ENCODE measurements around the gene CDK5RAP2. TPM values are rescaled to one million over a fixed set of nuclear protein-coding genes. Genes with fewer than 3 reads are reported as not detected.

The CDK5RAP2 gene
- total RNA-seq, 4 donors from 2014 or later: 28.9 to 62.3 (median 40.0) TPM

GRCh38 chr9:120452631-120453030, 127.3 kb downstream of the CDK5RAP2 start:
- no peaks in the 10 kb centered on the region for H3K4me1 ChIP-seq
- DNase-seq: no peak
- no peak overlapping the region for H3K4me3 ChIP-seq
- no peaks in the 10 kb centered on the region for H3K36me3 ChIP-seq
- no peaks in the 10 kb centered on the region for H3K9me3 ChIP-seq
- no peak overlapping the region for H3K27ac ChIP-seq
- no peaks in the 10 kb centered on the region for H3K27me3 ChIP-seq
- no peak for TF ChIP-seq CTCF (IDR thresholded peaks at IDR 0.05)
- TF ChIP-seq POLR2A (IDR thresholded peaks at IDR 0.05): no peak
- intact Hi-C loops (cut with DNase I; ENCODE audit: low total_unique reads): no loop called here

GRCh38 chr9:120450916-120451315, 129.1 kb downstream of the CDK5RAP2 start:
- H3K4me1 ChIP-seq: no peaks in the 10 kb centered on the region
- intact Hi-C loops (cut with DNase I; ENCODE audit: low total_unique reads): no loop called here
- no peak for DNase-seq
- H3K4me3 ChIP-seq: no peak overlapping the region
- no peaks in the 10 kb centered on the region for H3K36me3 ChIP-seq
- no peaks in the 10 kb centered on the region for H3K27me3 ChIP-seq
- TF ChIP-seq POLR2A (IDR thresholded peaks at IDR 0.05) (no peak), CTCF (IDR thresholded peaks at IDR 0.05) (no peak)
- no peaks in the 10 kb centered on the region for H3K9me3 ChIP-seq
- no peak overlapping the region for H3K27ac ChIP-seq

GRCh38 chr9:120449566-120449965, 130.4 kb downstream of the CDK5RAP2 start:
- Histone ChIP-seq H3K9me3 (no peaks in the 10 kb centered on the region), H3K36me3 (no peaks in the 10 kb centered on the region), H3K27me3 (no peaks in the 10 kb centered on the region), H3K4me1 (no peaks in the 10 kb centered on the region), H3K4me3 (no peak overlapping the region), H3K27ac (no peak overlapping the region)
- DNase-seq: no peak
- TF ChIP-seq CTCF (IDR thresholded peaks at IDR 0.05) (no peak), POLR2A (IDR thresholded peaks at IDR 0.05) (no peak)
- intact Hi-C loops (cut with DNase I; ENCODE audit: low total_unique reads): no loop called here

- Histone ChIP-seq H3K4me3 (no peak overlapping the region), H3K4me1 (no peaks in the 10 kb centered on the region), H3K27me3 (no peaks in the 10 kb centered on the region), H3K36me3 (no peaks in the 10 kb centered on the region), H3K27ac (no peak overlapping the region), H3K9me3 (no peaks in the 10 kb centered on the region)
- intact Hi-C loops (cut with DNase I; ENCODE audit: low total_unique reads): no loop called here
- no peak for DNase-seq
- TF ChIP-seq CTCF (IDR thresholded peaks at IDR 0.05) (no peak), POLR2A (IDR thresholded peaks at IDR 0.05) (no peak)
These were observed 131.9 kb downstream of the CDK5RAP2 start for GRCh38 chr9:120447959-120448500.

GRCh38 chr9:120446671-120447070, 133.3 kb downstream of the CDK5RAP2 start:
- no peak for DNase-seq
- no peaks in the 10 kb centered on the region for H3K4me1 ChIP-seq
- no peak overlapping the region for H3K27ac ChIP-seq
- no peaks in the 10 kb centered on the region for H3K9me3 ChIP-seq
- intact Hi-C loops (cut with DNase I; ENCODE audit: low total_unique reads): no loop called here
- no peak overlapping the region for H3K4me3 ChIP-seq
- no peak for TF ChIP-seq POLR2A (IDR thresholded peaks at IDR 0.05)
- TF ChIP-seq CTCF (IDR thresholded peaks at IDR 0.05): no peak
- H3K36me3 ChIP-seq: no peaks in the 10 kb centered on the region
- H3K27me3 ChIP-seq: no peaks in the 10 kb centered on the region
